SK-N-SH (cell line): ENCODE data around the gene FMO2. TPM values are rescaled to one million over a fixed set of nuclear protein-coding genes. Genes with fewer than 3 reads are reported as not detected.

Source experiments
- CTCF ChIA-PET: fragments of 300-600, 350-600 bp; formaldehyde crosslinking; extraction: SDS; loops from one replicate; lab custom pipeline; 2021; lab: Yijun Ruan, JAX
- POLR2A ChIA-PET: fragments of 350-600 bp; sonication (Branson Sonifier 250); formaldehyde crosslinking; extraction: SDS; loops from one replicate; lab custom pipeline; 2020; ENCODE audit warnings: antibody characterized with exemption, inconsistent platforms; lab: Yijun Ruan, JAX
- DNase-seq: peaks from one replicate; pipeline ENCODE4 v3.0.0; 2012
- H2AFZ ChIP-seq: fragments of 200-600 bp; sonication (generic); 2 replicates; pipeline ENCODE4 v1.8.1; 2016; ENCODE audit warnings: antibody characterized with exemption, mild to moderate bottlenecking, low read depth
- H3F3A ChIP-seq: fragments of 200-600 bp; sonication (generic); replicated peaks from 2 replicates; pipeline ENCODE3; 2016; ENCODE audit warnings: antibody characterized with exemption, mild to moderate bottlenecking; ENCODE audit not compliant: insufficient read depth
- H3K27ac ChIP-seq, 2 experiments: fragments of 200-500 bp in 1 of 2; fragments of 200-600 bp in 1 of 2; sonication (Bioruptor generic) in 1 of 2; sonication (generic), shearing (Covaris generic) in 1 of 2; 2 replicates each; pipeline versions ENCODE4 v1.5.1 to v1.6.1; 2014 to 2016; ENCODE audit warnings: low read depth in 2 of 2, inconsistent platforms in 1 of 2, low read length in 1 of 2, mild to moderate bottlenecking in 1 of 2, mixed read lengths in 1 of 2
- H3K27me3 ChIP-seq: fragments of 200-600 bp; sonication (generic), shearing (Covaris generic); 2 replicates; pipeline ENCODE4 v1.6.1; 2016; ENCODE audit warnings: mixed run types; ENCODE audit not compliant: insufficient read depth
- H3K36me3 ChIP-seq, 2 experiments: fragments of 200-500 bp in 1 of 2; fragments of 200-600 bp in 1 of 2; sonication (Bioruptor generic) in 1 of 2; sonication (generic) in 1 of 2; replicated peaks in 1 of 2; 2 replicates each; pipeline versions ENCODE3 to v1.5.1; 2014 to 2016; ENCODE audit warnings: low read length in 1 of 2, mild to moderate bottlenecking in 1 of 2; ENCODE audit not compliant: insufficient read depth in 2 of 2, control insufficient read depth in 1 of 2
- H3K4me1 ChIP-seq, 2 experiments: fragments of 200-500 bp in 1 of 2; fragments of 200-600 bp in 1 of 2; sonication (Bioruptor generic) in 1 of 2; sonication (generic), shearing (Covaris generic) in 1 of 2; 2 replicates each; pipeline versions ENCODE4 v1.5.1 to v1.6.1; 2014 to 2016; ENCODE audit warnings: low read depth in 1 of 2, low read length in 1 of 2, mixed run types in 1 of 2; ENCODE audit not compliant: insufficient read depth in 2 of 2, control insufficient read depth in 1 of 2
- H3K4me2 ChIP-seq: fragments of 200-600 bp; sonication (generic), shearing (Covaris generic); 2 replicates; pipeline ENCODE4 v1.6.1; 2017; ENCODE audit warnings: mixed run types
- H3K4me3 ChIP-seq, 2 experiments: fragments of 200-500 bp in 1 of 2; fragments of 200-600 bp in 1 of 2; sonication (Bioruptor generic) in 1 of 2; sonication (generic), shearing (Covaris generic) in 1 of 2; 2 replicates each; pipeline versions ENCODE4 v1.5.1 to v1.8.1; 2014 to 2016; ENCODE audit warnings: low read depth in 2 of 2, inconsistent platforms in 1 of 2, low read length in 1 of 2, mild to moderate bottlenecking in 1 of 2, mixed read lengths in 1 of 2, moderate library complexity in 1 of 2
- H3K79me2 ChIP-seq: fragments of 200-600 bp; sonication (generic); 2 replicates; pipeline ENCODE4 v1.8.1; 2017; ENCODE audit warnings: mild to moderate bottlenecking; ENCODE audit not compliant: insufficient read depth
- H3K9ac ChIP-seq: fragments of 200-600 bp; sonication (generic); 2 replicates; pipeline ENCODE4 v1.6.1; 2017; ENCODE audit warnings: mixed run types
- H3K9me2 ChIP-seq: fragments of 200-600 bp; sonication (generic); 2 replicates; pipeline ENCODE4 v1.6.1; 2017; ENCODE audit warnings: mixed run types
- H3K9me3 ChIP-seq: fragments of 200-600 bp; sonication (generic); 2 replicates; pipeline ENCODE4 v1.6.1; 2017; ENCODE audit warnings: mixed run types, mild to moderate bottlenecking, moderate library complexity
- H4K20me1 ChIP-seq: fragments of 200-600 bp; sonication (generic); 2 replicates; pipeline ENCODE4 v1.6.1; 2017; ENCODE audit warnings: mild to moderate bottlenecking, mixed run types; ENCODE audit not compliant: insufficient read depth
- ELF1 ChIP-seq: IDR thresholded peaks from 2 replicates; pipeline ENCODE4 v1.4.0; 2012
- EZH2phosphoT487 ChIP-seq: fragments of 200-600 bp; sonication (generic); IDR thresholded peaks from 2 replicates; pipeline ENCODE4 v1.6.1; 2017; ENCODE audit warnings: low read depth, mixed run types, mild to moderate bottlenecking, antibody characterized with exemption, moderate library complexity, borderline replicate concordance
- FOXJ3 ChIP-seq: sonication (generic); formaldehyde crosslinking; IDR thresholded peaks from 2 replicates; pipeline ENCODE4 v1.5.1; 2020; ENCODE audit warnings: mild to moderate bottlenecking, missing genetic modification reagents
- GABPA ChIP-seq: IDR thresholded peaks from 2 replicates; pipeline ENCODE4 v1.4.0; 2012; ENCODE audit warnings: low read depth, mild to moderate bottlenecking
- NFIC ChIP-seq: IDR thresholded peaks from 2 replicates; pipeline ENCODE4 v1.4.0; 2012; ENCODE audit warnings: borderline replicate concordance
- RXRA ChIP-seq: IDR thresholded peaks from 2 replicates; pipeline ENCODE4 v1.4.0; 2012; ENCODE audit warnings: low read depth, mild to moderate bottlenecking, borderline replicate concordance
- SIN3A ChIP-seq: IDR thresholded peaks from 2 replicates; pipeline ENCODE4 v1.6.1; 2012; ENCODE audit warnings: low read depth, mild to moderate bottlenecking, low read length, moderate library complexity, borderline replicate concordance
- WGBS: methylation state at CpG from one replicate; pipeline ENCODE4 v1.1.6; 2017; ENCODE audit warnings: low lambda C conversion rate; 5-methylcytosine and 5-hydroxymethylcytosine counted together
- polyA plus RNA-seq, 3 experiments: library from polyadenylated mRNA; depleted of rRNA; stranded (reverse); fragments of >200 nt; gene quantifications; 2 replicates each; pipeline ENCODE4 v1.2.3, GENCODE V29; 2012
- TF ChIP-seq, protein P1 (sequence below): fragments of 200-600 bp; sonication (generic); IDR thresholded peaks from 2 replicates; pipeline ENCODE4 v1.6.1; 2017; ENCODE audit warnings: antibody characterized with exemption, mild to moderate bottlenecking, moderate library complexity
- TF ChIP-seq, protein P2 (sequence below): IDR thresholded peaks from 2 replicates; pipeline ENCODE4 v1.6.1; 2012; ENCODE audit warnings: mild to moderate bottlenecking, low read depth, low read length, moderate library complexity

FMO2 gene
- polyA plus RNA-seq, 1 of the 3 experiments (the other 2 are of a cell fraction), result not detected

DNA sequence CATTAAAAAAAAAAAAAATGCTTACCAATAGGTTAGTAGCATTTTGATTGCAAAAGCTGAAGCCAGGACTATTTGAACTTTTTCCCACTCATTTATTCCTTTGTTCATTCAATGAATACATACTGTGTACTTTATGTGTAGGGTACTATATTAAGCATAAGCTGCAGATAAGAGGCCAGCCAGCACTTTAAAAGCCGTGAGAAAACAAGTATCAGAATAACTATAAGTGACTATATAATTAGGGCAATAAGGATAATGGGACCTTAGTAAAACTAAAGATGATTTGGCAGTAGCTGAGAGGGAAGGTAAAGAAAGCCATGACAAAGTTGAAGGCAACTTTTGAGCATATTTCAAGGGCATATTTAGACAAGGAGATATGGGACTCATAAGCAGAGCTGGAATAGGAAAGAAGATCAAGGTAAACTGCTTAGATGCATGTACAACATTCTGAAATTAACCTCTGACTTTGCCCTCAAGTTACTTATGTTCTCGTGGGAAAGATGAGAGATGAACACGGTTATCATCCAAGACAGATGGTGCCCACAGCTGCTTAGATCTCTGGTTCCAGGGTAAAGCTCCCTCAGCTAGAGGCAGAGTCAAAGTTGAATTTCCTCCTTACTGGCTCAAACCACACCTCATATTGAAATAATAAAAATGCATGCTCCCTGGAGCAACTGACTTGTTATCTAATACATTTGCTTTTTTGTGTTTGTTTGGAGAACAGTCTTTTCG is 44.0 kb upstream of the FMO2 start (continued):
- TF ChIP-seq, protein P1, sequence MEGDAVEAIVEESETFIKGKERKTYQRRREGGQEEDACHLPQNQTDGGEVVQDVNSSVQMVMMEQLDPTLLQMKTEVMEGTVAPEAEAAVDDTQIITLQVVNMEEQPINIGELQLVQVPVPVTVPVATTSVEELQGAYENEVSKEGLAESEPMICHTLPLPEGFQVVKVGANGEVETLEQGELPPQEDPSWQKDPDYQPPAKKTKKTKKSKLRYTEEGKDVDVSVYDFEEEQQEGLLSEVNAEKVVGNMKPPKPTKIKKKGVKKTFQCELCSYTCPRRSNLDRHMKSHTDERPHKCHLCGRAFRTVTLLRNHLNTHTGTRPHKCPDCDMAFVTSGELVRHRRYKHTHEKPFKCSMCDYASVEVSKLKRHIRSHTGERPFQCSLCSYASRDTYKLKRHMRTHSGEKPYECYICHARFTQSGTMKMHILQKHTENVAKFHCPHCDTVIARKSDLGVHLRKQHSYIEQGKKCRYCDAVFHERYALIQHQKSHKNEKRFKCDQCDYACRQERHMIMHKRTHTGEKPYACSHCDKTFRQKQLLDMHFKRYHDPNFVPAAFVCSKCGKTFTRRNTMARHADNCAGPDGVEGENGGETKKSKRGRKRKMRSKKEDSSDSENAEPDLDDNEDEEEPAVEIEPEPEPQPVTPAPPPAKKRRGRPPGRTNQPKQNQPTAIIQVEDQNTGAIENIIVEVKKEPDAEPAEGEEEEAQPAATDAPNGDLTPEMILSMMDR, result no peak
- TF ChIP-seq ELF1, result no peak
- TF ChIP-seq, protein P2, sequence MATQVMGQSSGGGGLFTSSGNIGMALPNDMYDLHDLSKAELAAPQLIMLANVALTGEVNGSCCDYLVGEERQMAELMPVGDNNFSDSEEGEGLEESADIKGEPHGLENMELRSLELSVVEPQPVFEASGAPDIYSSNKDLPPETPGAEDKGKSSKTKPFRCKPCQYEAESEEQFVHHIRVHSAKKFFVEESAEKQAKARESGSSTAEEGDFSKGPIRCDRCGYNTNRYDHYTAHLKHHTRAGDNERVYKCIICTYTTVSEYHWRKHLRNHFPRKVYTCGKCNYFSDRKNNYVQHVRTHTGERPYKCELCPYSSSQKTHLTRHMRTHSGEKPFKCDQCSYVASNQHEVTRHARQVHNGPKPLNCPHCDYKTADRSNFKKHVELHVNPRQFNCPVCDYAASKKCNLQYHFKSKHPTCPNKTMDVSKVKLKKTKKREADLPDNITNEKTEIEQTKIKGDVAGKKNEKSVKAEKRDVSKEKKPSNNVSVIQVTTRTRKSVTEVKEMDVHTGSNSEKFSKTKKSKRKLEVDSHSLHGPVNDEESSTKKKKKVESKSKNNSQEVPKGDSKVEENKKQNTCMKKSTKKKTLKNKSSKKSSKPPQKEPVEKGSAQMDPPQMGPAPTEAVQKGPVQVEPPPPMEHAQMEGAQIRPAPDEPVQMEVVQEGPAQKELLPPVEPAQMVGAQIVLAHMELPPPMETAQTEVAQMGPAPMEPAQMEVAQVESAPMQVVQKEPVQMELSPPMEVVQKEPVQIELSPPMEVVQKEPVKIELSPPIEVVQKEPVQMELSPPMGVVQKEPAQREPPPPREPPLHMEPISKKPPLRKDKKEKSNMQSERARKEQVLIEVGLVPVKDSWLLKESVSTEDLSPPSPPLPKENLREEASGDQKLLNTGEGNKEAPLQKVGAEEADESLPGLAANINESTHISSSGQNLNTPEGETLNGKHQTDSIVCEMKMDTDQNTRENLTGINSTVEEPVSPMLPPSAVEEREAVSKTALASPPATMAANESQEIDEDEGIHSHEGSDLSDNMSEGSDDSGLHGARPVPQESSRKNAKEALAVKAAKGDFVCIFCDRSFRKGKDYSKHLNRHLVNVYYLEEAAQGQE, result no peak
- TF ChIP-seq, all 33 proteins: peak for 0

DNA sequence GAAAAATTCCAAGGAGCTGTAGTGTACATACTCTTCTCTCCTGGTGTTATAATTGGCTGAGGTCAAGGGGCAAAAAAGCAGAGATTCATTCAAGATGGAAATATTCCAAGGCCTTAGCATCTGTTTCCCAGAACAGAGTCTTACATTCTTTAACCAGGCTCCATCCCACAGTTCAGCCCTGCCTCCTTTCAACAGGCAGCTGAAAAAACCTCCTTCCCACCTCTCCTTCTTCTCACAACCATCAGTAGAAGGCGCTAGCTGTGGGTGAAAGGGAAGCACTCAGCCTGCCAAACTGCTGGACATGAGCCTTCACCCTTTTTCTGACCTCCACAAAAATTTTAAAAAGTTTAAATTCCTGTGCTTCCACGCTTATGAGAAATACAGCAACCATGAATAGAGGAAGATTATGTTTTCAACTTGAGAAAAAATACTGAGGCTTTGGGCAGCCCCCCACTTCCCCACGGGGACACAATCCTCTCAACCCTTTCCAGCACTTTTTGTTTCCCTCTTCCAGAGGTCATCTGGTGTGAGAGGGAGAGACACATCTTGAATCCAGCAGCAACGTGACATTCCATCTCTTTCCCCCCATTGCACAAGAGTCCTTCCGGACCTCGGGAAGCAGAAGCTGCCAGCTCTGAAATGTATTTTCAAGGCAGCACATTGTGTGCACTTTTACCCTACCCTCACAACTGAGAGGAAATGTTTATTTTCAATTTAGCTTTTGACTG is 43.2 kb upstream of the FMO2 start:
- Histone ChIP-seq H3K9me2 (no peaks in the 10 kb centered on the region), H3K9me3 (no peaks in the 10 kb centered on the region), H3K4me3 (no peak overlapping the region), H3K36me3 (no peaks in the 10 kb centered on the region), H2AFZ (no peak overlapping the region), H3F3A (no peaks in the 10 kb centered on the region)
- POLR2A ChIA-PET, result no interaction called here
- TF ChIP-seq EZH2phosphoT487, result no peak
- no peak for TF ChIP-seq RXRA
- TF ChIP-seq FOXJ3 (CRISPR knock-in tag), result no peak
- TF ChIP-seq GABPA, result no peak
- TF ChIP-seq NFIC, result no peak
- no peak for TF ChIP-seq SIN3A
- TF ChIP-seq, all 33 proteins: peak for 0
- Histone ChIP-seq H3K4me2 (no peak overlapping the region), H3K4me1 (no peaks in the 10 kb centered on the region), H3K9ac (no peak overlapping the region), H4K20me1 (no peaks in the 10 kb centered on the region), H3K27ac (peak overlapping the region in 1 of 2 experiments; percentile 34; a peak in 1 of 4 replicates), H3K79me2 (no peaks in the 10 kb centered on the region), H3K27me3 (peaks cover 36% of the 10 kb centered on the region; the same call in 1 of the 2 replicates)
- CTCF ChIA-PET, result interaction anchor here (1.2 kb wide), 1 partner anchor 85 kb away, joined by 3 read pairs; no protein-coding TSS in a partner anchor
- no peak for DNase-seq
- WGBS, result 3% methylated on average over 6 of the region's 6 CpGs
